ENCODE measurements around the gene CEP41. TPM values are rescaled to one million over a fixed set of nuclear protein-coding genes. Genes with fewer than 3 reads are reported as not detected.

Gene CEP41, protein sequence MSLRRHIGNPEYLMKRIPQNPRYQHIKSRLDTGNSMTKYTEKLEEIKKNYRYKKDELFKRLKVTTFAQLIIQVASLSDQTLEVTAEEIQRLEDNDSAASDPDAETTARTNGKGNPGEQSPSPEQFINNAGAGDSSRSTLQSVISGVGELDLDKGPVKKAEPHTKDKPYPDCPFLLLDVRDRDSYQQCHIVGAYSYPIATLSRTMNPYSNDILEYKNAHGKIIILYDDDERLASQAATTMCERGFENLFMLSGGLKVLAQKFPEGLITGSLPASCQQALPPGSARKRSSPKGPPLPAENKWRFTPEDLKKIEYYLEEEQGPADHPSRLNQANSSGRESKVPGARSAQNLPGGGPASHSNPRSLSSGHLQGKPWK
- 10 to 100 TPM; 11.4 to 13.0 TPM for total RNA-seq
- 31.3 TPM for polyA plus RNA-seq (2013, experiment 1 of 2)
- polyA plus RNA-seq (2013, experiment 2 of 2): 31.1 TPM
- long read RNA-seq, experiment 1, partial matches to known transcripts: 1 of 7 reads
- long read RNA-seq, experiment 1, other reads (novel, unspliced or antisense): 4 of 7 reads
- long read RNA-seq, experiment 2, full-length matches to known transcripts: 22 of 27 reads
- long read RNA-seq, experiment 2, partial matches to known transcripts: 3 of 27 reads
- long read RNA-seq, experiment 2, other reads (novel, unspliced or antisense): 2 of 27 reads
- long read RNA-seq, experiment 3, full-length matches to known transcripts: 35 of 43 reads
- long read RNA-seq, experiment 3, partial matches to known transcripts: 3 of 43 reads
- long read RNA-seq, experiment 3, other reads (novel, unspliced or antisense): 5 of 43 reads
- long read RNA-seq, experiment 4, full-length matches to known transcripts: 13 of 14 reads
- long read RNA-seq, experiment 4, partial matches to known transcripts: 1 of 14 reads
- long read RNA-seq, experiment 4, other reads (novel, unspliced or antisense): 0 of 14 reads

DNA sequence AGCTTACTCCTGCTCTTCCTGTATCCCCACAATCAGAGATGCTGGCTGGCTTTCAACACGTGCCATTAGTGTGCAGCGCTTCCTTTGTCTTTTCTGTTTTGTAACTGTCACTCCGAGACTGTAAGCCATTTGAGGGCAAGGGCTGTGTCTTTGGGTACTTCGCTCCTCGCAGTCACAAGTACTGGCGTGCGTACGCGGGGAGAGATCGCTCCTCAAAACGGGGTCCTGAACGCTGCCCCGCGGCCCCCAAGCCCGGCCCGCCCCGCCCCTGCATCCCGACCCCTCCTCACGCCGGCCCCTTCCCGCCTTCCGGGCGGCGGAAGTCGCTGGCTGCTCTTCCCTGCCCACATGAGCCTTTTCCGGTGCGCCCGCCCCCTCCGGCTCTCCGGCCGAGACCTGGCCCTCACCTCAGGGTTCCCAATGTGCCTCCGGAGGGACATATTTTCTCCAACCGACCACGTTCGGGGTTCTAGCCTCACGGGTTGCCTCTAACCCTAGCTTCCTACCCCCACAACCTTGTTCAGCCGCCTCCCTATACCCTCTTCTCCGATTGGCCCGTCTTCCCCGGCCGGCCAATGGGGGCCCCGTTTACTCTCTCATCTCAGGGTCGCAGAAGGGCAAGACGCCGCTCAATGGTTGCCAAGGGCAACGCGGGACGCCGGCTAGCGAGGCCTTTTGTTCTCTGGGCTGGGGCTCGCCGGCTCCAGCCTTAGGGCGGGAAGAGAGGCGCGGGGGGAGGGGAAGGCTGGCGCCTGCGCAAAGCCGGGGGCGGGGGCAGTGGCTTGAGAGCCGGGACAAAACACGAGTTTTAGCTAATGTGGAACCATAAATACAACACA lies at the start of gene CEP41:
CEP41 (minus strand) TSS at position 490 of the 839 bp plus-strand sequence; CDS start at position 440, 50 bp downstream.
- Mint-ChIP-seq H3K27me3 (ENCODE audit: insufficient read depth) (peaks cover 4% of the 10 kb centered on the region), H3K4me3 (peak within 1 kb of the TSS; percentile 87), H3K36me3 (ENCODE audit: low read depth) (no peaks in the 10 kb centered on the region), H3K27ac (peak within 1 kb of the TSS; percentile 99), H3K4me1 (peaks cover 4% of the 10 kb centered on the region), H3K9me3 (no peaks in the 10 kb centered on the region)
- DNase-seq: peak; percentile 100
- no peaks in the 10 kb centered on the region for H3K27me3 ChIP-seq (ENCODE audit: control insufficient read depth, insufficient read depth, low read length, poor library complexity, severe bottlenecking)
- no peaks in the 10 kb centered on the region for H3K4me1 ChIP-seq (ENCODE audit: control insufficient read depth, insufficient read depth, low read length)
- no peaks in the 10 kb centered on the region for H3K36me3 ChIP-seq (ENCODE audit: control insufficient read depth, insufficient read depth, low read length)
- H3K27ac ChIP-seq (ENCODE audit: low read depth, low read length): peak within 1 kb of the TSS; percentile 100
- H3K9me3 ChIP-seq (ENCODE audit: control insufficient read depth, low read length): no peaks in the 10 kb centered on the region
- TF ChIP-seq, protein P1, sequence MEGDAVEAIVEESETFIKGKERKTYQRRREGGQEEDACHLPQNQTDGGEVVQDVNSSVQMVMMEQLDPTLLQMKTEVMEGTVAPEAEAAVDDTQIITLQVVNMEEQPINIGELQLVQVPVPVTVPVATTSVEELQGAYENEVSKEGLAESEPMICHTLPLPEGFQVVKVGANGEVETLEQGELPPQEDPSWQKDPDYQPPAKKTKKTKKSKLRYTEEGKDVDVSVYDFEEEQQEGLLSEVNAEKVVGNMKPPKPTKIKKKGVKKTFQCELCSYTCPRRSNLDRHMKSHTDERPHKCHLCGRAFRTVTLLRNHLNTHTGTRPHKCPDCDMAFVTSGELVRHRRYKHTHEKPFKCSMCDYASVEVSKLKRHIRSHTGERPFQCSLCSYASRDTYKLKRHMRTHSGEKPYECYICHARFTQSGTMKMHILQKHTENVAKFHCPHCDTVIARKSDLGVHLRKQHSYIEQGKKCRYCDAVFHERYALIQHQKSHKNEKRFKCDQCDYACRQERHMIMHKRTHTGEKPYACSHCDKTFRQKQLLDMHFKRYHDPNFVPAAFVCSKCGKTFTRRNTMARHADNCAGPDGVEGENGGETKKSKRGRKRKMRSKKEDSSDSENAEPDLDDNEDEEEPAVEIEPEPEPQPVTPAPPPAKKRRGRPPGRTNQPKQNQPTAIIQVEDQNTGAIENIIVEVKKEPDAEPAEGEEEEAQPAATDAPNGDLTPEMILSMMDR (conservative IDR thresholded peaks at IDR 0.05): no peak
- WGBS, 2 experiments (ENCODE audit: insufficient coverage in 1 of 2, insufficient read length in 1 of 2): 5 to 32% methylated on average over 13 to 61 of the region's 61 CpGs
- H3K9ac ChIP-seq (ENCODE audit: extremely low read depth, low read length, poor library complexity, severe bottlenecking): peak within 1 kb of the TSS; percentile 95
- peak within 1 kb of the TSS; percentile 90 for H3K4me3 ChIP-seq (ENCODE audit: low read length)

DNA sequence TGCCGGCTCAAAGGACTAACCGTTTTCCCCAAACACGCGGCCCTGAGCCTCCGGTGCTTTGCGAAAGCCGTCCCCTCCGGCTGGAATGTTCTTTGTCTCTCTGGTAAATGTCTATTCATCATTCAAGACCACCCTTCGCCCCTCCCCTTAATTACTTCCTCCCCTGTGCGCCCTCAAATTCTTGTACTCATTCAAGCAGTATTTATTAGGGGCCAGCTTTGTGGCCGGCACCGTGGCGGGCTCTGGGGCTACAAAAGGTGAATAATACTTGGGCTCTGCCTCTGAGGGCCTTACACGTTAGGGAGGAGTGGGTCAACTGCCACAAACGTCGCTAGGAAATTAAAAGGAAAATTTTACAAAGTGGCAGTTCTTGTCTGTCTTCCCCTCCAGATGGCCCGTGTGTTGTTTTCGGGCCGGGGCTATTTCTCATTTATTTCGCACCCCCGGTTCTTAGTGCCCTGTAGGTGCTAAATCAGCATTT lies 49.5 kb upstream of the CEP41 start:
- WGBS, 2 experiments (ENCODE audit: insufficient coverage in 1 of 2, insufficient read length in 1 of 2): 62 to 64% methylated on average over 21 of the region's 21 CpGs
- peaks cover 10% of the 10 kb centered on the region for H3K4me1 ChIP-seq (ENCODE audit: control insufficient read depth, insufficient read depth, low read length)
- peak; percentile 65 for DNase-seq
- H3K9ac ChIP-seq (ENCODE audit: extremely low read depth, low read length, poor library complexity, severe bottlenecking): no peak overlapping the region
- Mint-ChIP-seq H3K4me3 (peak overlapping the region; percentile 59), H3K27ac (peak overlapping the region; percentile 89), H3K4me1 (peaks cover 51% of the 10 kb centered on the region), H3K27me3 (ENCODE audit: insufficient read depth) (peaks cover 40% of the 10 kb centered on the region), H3K36me3 (ENCODE audit: low read depth) (peaks cover 27% of the 10 kb centered on the region), H3K9me3 (peaks cover 19% of the 10 kb centered on the region)
- H3K27me3 ChIP-seq (ENCODE audit: control insufficient read depth, insufficient read depth, low read length, poor library complexity, severe bottlenecking): peaks cover 17% of the 10 kb centered on the region
- H3K27ac ChIP-seq (ENCODE audit: low read depth, low read length): peak overlapping the region; percentile 91
- no peaks in the 10 kb centered on the region for H3K9me3 ChIP-seq (ENCODE audit: control insufficient read depth, low read length)
- no peaks in the 10 kb centered on the region for H3K36me3 ChIP-seq (ENCODE audit: control insufficient read depth, insufficient read depth, low read length)
- peak overlapping the region; percentile 69 for H3K4me3 ChIP-seq (ENCODE audit: low read length)
- TF ChIP-seq, protein P1 (conservative IDR thresholded peaks at IDR 0.05): no peak

All from endodermal cell (in vitro differentiated cells).